GM13977 (cell line): ENCODE results near the gene OTOA.
"Not testable (repeated sequence)": the region's sequence is repeated elsewhere in the genome, so short reads cannot be mapped to it uniquely, and the experiment has no call there.

Source experiments
- DNase-seq: peaks from one replicate; pipeline ENCODE4 v3.0.0; 2012; ENCODE audit warnings: low spot score
- in situ Hi-C: fragments of 300-500 bp; cut with MboI; formaldehyde crosslinking; loops from one replicate; pipeline ENCODE4 v1.12.0; 2022; ENCODE audit warnings: low sequenced_read_pairs, low pct_unique_long_range_greater_than_20kb, mixed read lengths, inconsistent platforms; ENCODE audit not compliant: unreplicated experiment
- TF ChIP-seq, protein P1 (sequence below): IDR thresholded peaks from 2 replicates; pipeline ENCODE4 v1.5.1; 2012; ENCODE audit warnings: mild to moderate bottlenecking, control low read depth; ENCODE audit not compliant: insufficient read depth; ENCODE audit errors: extremely low read depth, missing control alignments

OTOA gene

DNA sequence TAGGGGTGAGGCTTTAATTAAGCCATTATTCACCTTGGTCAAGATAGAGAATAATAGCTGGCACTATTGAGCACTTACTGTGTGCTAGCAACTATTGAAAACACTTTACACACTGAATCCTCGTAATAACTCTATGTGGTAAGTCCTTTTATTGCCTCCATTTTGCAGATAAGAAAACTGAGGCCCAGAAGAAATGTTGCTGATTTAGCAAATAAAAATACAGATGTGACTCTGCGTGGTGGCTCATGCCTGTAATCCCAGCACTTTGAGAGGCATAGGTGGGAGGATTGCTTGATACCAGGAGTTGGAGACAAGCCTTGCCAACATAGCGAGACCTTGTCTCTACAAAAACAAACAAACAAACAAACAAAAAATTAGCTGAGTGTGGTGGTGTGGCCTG, 19.4 kb downstream of the OTOA start:
- TF ChIP-seq, protein P1, sequence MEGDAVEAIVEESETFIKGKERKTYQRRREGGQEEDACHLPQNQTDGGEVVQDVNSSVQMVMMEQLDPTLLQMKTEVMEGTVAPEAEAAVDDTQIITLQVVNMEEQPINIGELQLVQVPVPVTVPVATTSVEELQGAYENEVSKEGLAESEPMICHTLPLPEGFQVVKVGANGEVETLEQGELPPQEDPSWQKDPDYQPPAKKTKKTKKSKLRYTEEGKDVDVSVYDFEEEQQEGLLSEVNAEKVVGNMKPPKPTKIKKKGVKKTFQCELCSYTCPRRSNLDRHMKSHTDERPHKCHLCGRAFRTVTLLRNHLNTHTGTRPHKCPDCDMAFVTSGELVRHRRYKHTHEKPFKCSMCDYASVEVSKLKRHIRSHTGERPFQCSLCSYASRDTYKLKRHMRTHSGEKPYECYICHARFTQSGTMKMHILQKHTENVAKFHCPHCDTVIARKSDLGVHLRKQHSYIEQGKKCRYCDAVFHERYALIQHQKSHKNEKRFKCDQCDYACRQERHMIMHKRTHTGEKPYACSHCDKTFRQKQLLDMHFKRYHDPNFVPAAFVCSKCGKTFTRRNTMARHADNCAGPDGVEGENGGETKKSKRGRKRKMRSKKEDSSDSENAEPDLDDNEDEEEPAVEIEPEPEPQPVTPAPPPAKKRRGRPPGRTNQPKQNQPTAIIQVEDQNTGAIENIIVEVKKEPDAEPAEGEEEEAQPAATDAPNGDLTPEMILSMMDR, result no peak
- in situ Hi-C loops, result no loop called here
- DNase-seq, result no peak

DNA sequence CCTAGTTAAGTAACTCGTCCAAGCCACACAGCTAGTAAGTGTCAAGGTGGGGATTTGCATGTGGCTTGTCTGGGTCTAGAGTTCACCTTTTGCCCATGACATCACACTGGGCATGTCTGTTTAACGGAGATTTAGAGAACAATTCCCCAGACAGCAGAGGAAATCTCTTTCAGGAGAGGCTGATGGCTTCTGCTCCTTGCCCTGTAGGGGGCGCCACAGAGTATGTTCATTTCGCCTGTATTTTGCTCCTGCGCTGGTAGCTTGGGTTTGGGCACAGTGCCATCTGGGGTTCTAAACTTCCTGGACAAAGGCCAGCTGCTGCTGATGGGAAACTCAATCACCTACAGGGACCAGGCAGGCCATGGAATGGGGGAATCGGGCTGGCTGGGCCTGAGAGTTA, 20.4 kb downstream of the OTOA start:
- in situ Hi-C loops, result no loop called here
- TF ChIP-seq, protein P1, result peak; percentile 50
- no peak for DNase-seq

DNA sequence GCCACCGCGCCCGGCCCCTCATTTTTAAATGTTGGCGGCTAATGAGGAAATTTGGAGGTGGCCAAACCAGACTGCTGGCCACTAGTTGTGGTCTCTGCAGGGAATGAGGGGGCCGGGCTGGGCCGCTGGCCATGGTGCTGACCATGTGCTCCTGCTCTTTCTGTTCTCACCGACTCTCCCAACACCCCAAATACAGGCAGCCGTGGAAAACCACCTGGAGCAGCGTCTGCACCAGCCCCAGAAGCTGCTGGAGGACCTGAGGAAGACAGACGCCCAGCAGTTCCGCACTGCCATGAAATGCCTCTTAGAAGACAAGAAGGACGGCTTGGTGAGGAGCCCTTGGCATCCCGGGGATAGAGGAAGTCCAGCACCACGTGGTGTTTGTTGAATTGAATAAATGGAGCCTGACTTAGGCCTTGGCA, 21.3 kb downstream of the OTOA start:
- TF ChIP-seq, protein P1, result no peak
- in situ Hi-C loops, result no loop called here
- DNase-seq, result no peak

DNA sequence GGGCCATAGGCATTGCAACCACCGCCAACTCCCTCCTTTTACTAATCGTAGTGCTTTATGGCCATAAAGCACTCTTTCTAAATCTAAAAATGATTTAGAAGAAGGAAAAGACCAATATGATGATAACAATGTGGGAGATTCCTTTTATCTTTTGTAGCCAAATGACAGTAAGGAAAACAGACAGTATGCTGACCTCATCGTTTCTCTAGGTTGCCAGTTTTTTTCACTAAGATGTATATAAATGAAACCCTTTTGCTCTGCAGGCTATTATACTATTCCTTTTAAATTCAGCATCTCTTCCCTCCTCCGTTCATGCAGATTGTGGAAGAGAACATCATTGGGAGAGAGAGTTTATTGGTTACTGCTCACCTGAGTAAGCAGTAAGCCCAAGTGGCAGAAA, 25.3 kb downstream of the OTOA start:
- DNase-seq, result no peak
- in situ Hi-C loops, result no loop called here
- TF ChIP-seq, protein P1, result no peak

DNA sequence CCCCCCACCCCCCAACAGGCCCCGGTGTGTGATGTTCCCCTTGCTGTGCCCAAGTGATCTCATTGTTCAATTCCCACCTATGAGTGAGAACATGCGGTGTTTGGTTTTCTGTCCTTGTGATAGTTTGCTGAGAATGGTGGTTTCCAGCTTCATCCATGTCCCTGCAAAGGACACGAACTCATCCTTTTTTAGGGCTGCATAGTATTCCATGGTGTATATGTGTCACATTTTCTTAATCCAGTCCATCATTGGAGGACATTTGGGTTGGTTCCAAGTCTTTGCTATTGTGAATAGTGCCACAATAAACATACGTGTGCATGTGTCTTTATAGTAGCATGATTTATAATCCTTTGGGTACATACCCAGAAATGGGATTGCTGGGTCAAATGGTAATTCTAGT, 27.2 kb downstream of the OTOA start:
- in situ Hi-C loops, DNase-seq: not testable (repeated sequence)

DNA sequence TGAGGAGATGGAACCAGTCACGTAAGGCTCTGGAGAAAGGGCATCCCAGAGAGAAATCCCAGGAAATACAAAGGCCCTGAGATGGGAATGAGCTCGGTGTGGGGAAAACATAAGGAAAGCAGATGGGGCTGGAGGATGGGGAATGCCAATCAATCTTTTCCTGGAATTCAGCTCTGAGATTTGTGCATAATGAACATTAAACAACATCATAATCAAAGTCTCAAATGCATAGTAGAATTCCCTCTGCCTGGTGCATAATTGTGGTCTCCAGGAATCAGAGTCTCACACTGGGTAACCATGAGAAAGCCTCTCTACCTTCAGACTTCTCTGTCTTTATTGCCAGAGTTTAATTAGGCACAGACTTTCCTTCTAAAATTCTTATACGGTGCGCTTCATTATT, 30.8 kb downstream of the OTOA start:
- in situ Hi-C loops, result no loop called here
- no peak for DNase-seq
- TF ChIP-seq, protein P1, result no peak

DNA sequence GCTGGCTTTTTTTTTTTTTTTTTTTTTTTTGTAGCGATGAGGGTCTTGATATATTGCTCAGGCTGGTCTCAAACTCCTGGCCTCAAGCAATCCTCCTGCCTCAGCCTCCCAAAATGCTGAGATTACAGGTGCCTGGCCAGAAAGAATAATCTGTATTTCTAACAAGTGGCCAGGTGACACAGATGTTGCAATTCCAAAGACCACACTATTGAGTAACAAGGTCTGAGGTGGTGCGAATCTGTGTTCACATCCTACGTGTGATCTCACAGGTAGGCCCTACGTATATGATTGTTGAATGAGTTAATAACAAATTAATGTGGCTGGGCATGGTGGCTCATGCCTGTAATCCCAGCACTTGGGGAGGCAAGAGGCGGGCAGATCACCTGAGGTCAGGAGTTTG, 33.3 kb downstream of the OTOA start:
- TF ChIP-seq, protein P1, result no peak
- no peak for DNase-seq
- in situ Hi-C loops, result no loop called here
